Sigmoid colon (tissue), 7 donors: ENCODE results near the gene MYO10. TPM values are rescaled to one million over a fixed set of nuclear protein-coding genes. Genes with fewer than 3 reads are reported as not detected.

ENCODE experiments used
- DNase-seq: peaks from one replicate; pipeline ENCODE4 v3.0.0-alpha.2; 2019
- H3K27ac ChIP-seq, 4 donors: fragments of 200-600 bp; sonication (generic); one replicate each; pipeline ENCODE4 v1.5.1; 2016 to 2019; ENCODE audit warnings: mild to moderate bottlenecking in 1 of 4
- H3K27me3 ChIP-seq, 3 donors: fragments of 200-600 bp; sonication (generic); one replicate each; pipeline ENCODE4 v1.5.1; 2019; ENCODE audit warnings: mild to moderate bottlenecking in 1 of 3
- H3K36me3 ChIP-seq, 4 donors: fragments of 200-600 bp; sonication (generic); one replicate each; pipeline ENCODE4 v1.5.1; 2016 to 2019
- H3K4me1 ChIP-seq, 4 donors: fragments of 200-600 bp; sonication (generic); one replicate each; pipeline ENCODE4 v1.5.1; 2017 to 2019
- H3K4me3 ChIP-seq, 4 donors: fragments of 200-600 bp; sonication (generic); one replicate each; pipeline ENCODE4 v1.5.1; 2017 to 2019; ENCODE audit warnings: mild to moderate bottlenecking in 2 of 4, moderate library complexity in 1 of 4
- H3K9me3 ChIP-seq, 4 donors: fragments of 200-600 bp in 3 of 4; sonication (generic) in 3 of 4; one replicate each; pipeline versions ENCODE4 v1.5.1 to v1.6.1; 2013 to 2019
- CTCF ChIP-seq, 4 experiments: fragments of 450-650 bp in 3 of 4; fragments of 200-600 bp in 1 of 4; IDR thresholded peaks; one replicate each; pipeline ENCODE4 v1.5.1; 2016 to 2019; ENCODE audit warnings: antibody characterized with exemption in 4 of 4, mild to moderate bottlenecking in 3 of 4, moderate library complexity in 2 of 4
- EP300 ChIP-seq, 4 donors: sonication (generic); formaldehyde crosslinking; IDR thresholded peaks; one replicate each; pipeline ENCODE4 v1.6.1; 2017; ENCODE audit warnings: antibody characterized with exemption in 4 of 4
- POLR2A ChIP-seq, 2 donors: fragments of 450-650 bp; IDR thresholded peaks; one replicate each; pipeline ENCODE4 v1.6.1; 2016; ENCODE audit warnings: antibody characterized with exemption in 2 of 2, mild to moderate bottlenecking in 2 of 2, moderate library complexity in 2 of 2
- POLR2AphosphoS5 ChIP-seq, 4 donors: sonication (generic); formaldehyde crosslinking; IDR thresholded peaks; one replicate each; pipeline ENCODE4 v1.6.1; 2017; ENCODE audit warnings: antibody characterized with exemption in 4 of 4
- WGBS, 2 donors: extraction: QIAGEN DNeasy Blood & Tissue Kit; methylation state at CpG; one replicate each; pipeline ENCODE4 v1.1.7; 2013; 5-methylcytosine and 5-hydroxymethylcytosine counted together
- intact Hi-C: fragments of 100-400 bp; cut with DNase I; formaldehyde crosslinking; loops from one replicate; pipeline ENCODE4 v1.15.1; 2023
- polyA plus RNA-seq, 3 donors: library from polyadenylated mRNA; stranded (reverse); fragments of 200-250 nt; gene quantifications; one replicate each; pipeline ENCODE4 v1.2.3, GENCODE V29; 2013
- total RNA-seq, 4 donors: library from RNA; depleted of rRNA; stranded (reverse); fragments of >200 nt; gene quantifications; one replicate each; pipeline ENCODE4 v1.1.0, GENCODE V29; 2016
- donor health status: healthy with polysubstance abuse.
- donor health status: Bipolar disorder and iron deficiency.
- donor health status: healthy.

Gene MYO10
- total and polyA plus RNA-seq, 7 donors = 3.9 to 20.3 (median 8.3) TPM

- Histone ChIP-seq H3K9me3 (no peaks in the 10 kb centered on the region), H3K36me3 (no peaks in the 10 kb centered on the region), H3K27ac (no peak overlapping the region), H3K4me3 (no peak overlapping the region), H3K4me1 (no peaks in the 10 kb centered on the region), H3K27me3 (no peaks in the 10 kb centered on the region)
- intact Hi-C loops = no loop called here
- WGBS, 2 donors = 94 to 95% methylated on average over 9 of the region's 9 CpGs
- TF ChIP-seq POLR2A (IDR thresholded peaks at IDR 0.05) = no peak
- no peak for TF ChIP-seq EP300 (IDR thresholded peaks at IDR 0.05)
- DNase-seq = no peak
Measured at GRCh38 chr5:16707168-16707868, 228.8 kb downstream of the MYO10 start.

GRCh38 chr5:16704945-16705344, 231.1 kb downstream of the MYO10 start:
- Histone ChIP-seq H3K9me3 (no peaks in the 10 kb centered on the region), H3K4me1 (no peaks in the 10 kb centered on the region), H3K36me3 (no peaks in the 10 kb centered on the region), H3K27ac (no peak overlapping the region), H3K4me3 (no peak overlapping the region), H3K27me3 (no peaks in the 10 kb centered on the region)
- intact Hi-C loops = no loop called here
- no peak for DNase-seq
- 76 to 80% methylated on average over 4 of the region's 4 CpGs for WGBS, 2 donors
- TF ChIP-seq EP300 (IDR thresholded peaks at IDR 0.05) (no peak), POLR2AphosphoS5 (IDR thresholded peaks at IDR 0.05) (no peak), POLR2A (IDR thresholded peaks at IDR 0.05) (no peak), CTCF (IDR thresholded peaks at IDR 0.05) (no peak)

- no peak for DNase-seq
- WGBS, 2 donors = 74 to 77% methylated on average over 2 of the region's 2 CpGs
- H3K27me3 ChIP-seq = no peaks in the 10 kb centered on the region
- H3K9me3 ChIP-seq = no peaks in the 10 kb centered on the region
- no peaks in the 10 kb centered on the region for H3K36me3 ChIP-seq
- H3K27ac ChIP-seq = no peak overlapping the region
- no peaks in the 10 kb centered on the region for H3K4me1 ChIP-seq
- intact Hi-C loops = no loop called here
- H3K4me3 ChIP-seq = no peak overlapping the region
- TF ChIP-seq POLR2AphosphoS5 (IDR thresholded peaks at IDR 0.05) (no peak), EP300 (IDR thresholded peaks at IDR 0.05) (no peak), POLR2A (IDR thresholded peaks at IDR 0.05) (no peak)
Measured at GRCh38 chr5:16702964-16703363, 233.1 kb downstream of the MYO10 start.

- H3K36me3 ChIP-seq = no peaks in the 10 kb centered on the region
- WGBS, 2 donors = 92 to 94% methylated on average over 48 of the region's 48 CpGs
- H3K27me3 ChIP-seq = no peaks in the 10 kb centered on the region
- H3K4me3 ChIP-seq = no peak overlapping the region
- no peaks in the 10 kb centered on the region for H3K9me3 ChIP-seq
- DNase-seq = no peak
- H3K27ac ChIP-seq = no peak overlapping the region
- H3K4me1 ChIP-seq = no peaks in the 10 kb centered on the region
- intact Hi-C loops = no loop called here
- TF ChIP-seq POLR2A (IDR thresholded peaks at IDR 0.05) = no peak
- no peak for TF ChIP-seq POLR2AphosphoS5 (IDR thresholded peaks at IDR 0.05)
- no peak for TF ChIP-seq CTCF (IDR thresholded peaks at IDR 0.05)
- no peak for TF ChIP-seq EP300 (IDR thresholded peaks at IDR 0.05)
Measured at GRCh38 chr5:16701134-16702099, 234.7 kb downstream of the MYO10 start.

- 60 to 79% methylated on average over 8 of the region's 8 CpGs for WGBS, 2 donors
- no peak overlapping the region for H3K4me3 ChIP-seq
- TF ChIP-seq CTCF (IDR thresholded peaks at IDR 0.05) (no peak), POLR2AphosphoS5 (IDR thresholded peaks at IDR 0.05) (no peak), EP300 (IDR thresholded peaks at IDR 0.05) (no peak), POLR2A (IDR thresholded peaks at IDR 0.05) (no peak)
- H3K36me3 ChIP-seq = no peaks in the 10 kb centered on the region
- intact Hi-C loops = no loop called here
- no peaks in the 10 kb centered on the region for H3K4me1 ChIP-seq
- H3K27me3 ChIP-seq = no peaks in the 10 kb centered on the region
- DNase-seq = no peak
- H3K9me3 ChIP-seq = no peaks in the 10 kb centered on the region
- H3K27ac ChIP-seq = no peak overlapping the region
Measured at GRCh38 chr5:16700081-16700480, 236.0 kb downstream of the MYO10 start.
